Measurements from ENCODE around the gene AGAP1. TPM values are rescaled to one million over a fixed set of nuclear protein-coding genes. Genes with fewer than 3 reads are reported as not detected.

Gene AGAP1
- total RNA-seq (2021; fragmentation: NEBNext Ultra II Directional; extraction: Animal tissue kit (Norgen Biotek cat#: 25700)), result 10 to 100 TPM; 14.1 to 16.0 (median 15.1) TPM
- long read RNA-seq, partial matches to known transcripts, result 1 of 4 reads
- long read RNA-seq, other reads (novel, unspliced or antisense), result 3 of 4 reads

- no peaks in the 10 kb centered on the region for H3K9me3 Mint-ChIP-seq
- H3K4me1 Mint-ChIP-seq (ENCODE audit: low read depth), result peaks cover 30% of the 10 kb centered on the region
- TF ChIP-seq CTCF (IDR thresholded peaks at IDR 0.05), result no peak
- DNase-seq, result peak; percentile 77
- peak within 1 kb of the TSS; percentile 64 for H3K27ac Mint-ChIP-seq
- H3K4me3 Mint-ChIP-seq, result peak within 1 kb of the TSS; percentile 86
- peaks cover 1% of the 10 kb centered on the region for H3K27me3 Mint-ChIP-seq (ENCODE audit: insufficient read depth)
- H3K36me3 Mint-ChIP-seq (ENCODE audit: low read depth), result no peaks in the 10 kb centered on the region
These were observed at the start of gene AGAP1 for GRCh38 chr2:235493775-235494715. Gene AGAP1 (plus strand): TSS chr2:235494043.

GRCh38 chr2:235444101-235444597, 49.7 kb upstream of the AGAP1 start:
- Mint-ChIP-seq H3K9me3 (peaks cover 15% of the 10 kb centered on the region; the same call in 1 of the 2 replicates), H3K27ac (no peak overlapping the region), H3K4me1 (ENCODE audit: low read depth) (no peaks in the 10 kb centered on the region), H3K4me3 (no peak overlapping the region), H3K27me3 (ENCODE audit: insufficient read depth) (peaks cover 5% of the 10 kb centered on the region; the same call in 1 of the 2 replicates), H3K36me3 (ENCODE audit: low read depth) (no peaks in the 10 kb centered on the region)
- DNase-seq, result no peak
- no peak for TF ChIP-seq CTCF (IDR thresholded peaks at IDR 0.05)

- no peak for TF ChIP-seq CTCF (IDR thresholded peaks at IDR 0.05)
- DNase-seq, result no peak
- Mint-ChIP-seq H3K9me3 (peaks cover 15% of the 10 kb centered on the region; the same call in 1 of the 2 replicates), H3K4me3 (no peak overlapping the region), H3K27ac (no peak overlapping the region), H3K27me3 (ENCODE audit: insufficient read depth) (peaks cover 3% of the 10 kb centered on the region; the same call in 1 of the 2 replicates), H3K36me3 (ENCODE audit: low read depth) (no peaks in the 10 kb centered on the region), H3K4me1 (ENCODE audit: low read depth) (no peaks in the 10 kb centered on the region)
These were observed 48.7 kb upstream of the AGAP1 start for GRCh38 chr2:235445116-235445515.

GRCh38 chr2:235446082-235446481, 47.8 kb upstream of the AGAP1 start:
- Mint-ChIP-seq H3K36me3 (ENCODE audit: low read depth) (no peaks in the 10 kb centered on the region), H3K9me3 (peaks cover 15% of the 10 kb centered on the region; the same call in 1 of the 2 replicates), H3K27ac (no peak overlapping the region), H3K4me1 (ENCODE audit: low read depth) (no peaks in the 10 kb centered on the region), H3K27me3 (ENCODE audit: insufficient read depth) (peaks cover 3% of the 10 kb centered on the region; the same call in 1 of the 2 replicates), H3K4me3 (no peak overlapping the region)
- no peak for TF ChIP-seq CTCF (IDR thresholded peaks at IDR 0.05)
- DNase-seq, result no peak

- Mint-ChIP-seq H3K27ac (no peak overlapping the region), H3K27me3 (ENCODE audit: insufficient read depth) (peaks cover 3% of the 10 kb centered on the region; the same call in 1 of the 2 replicates), H3K4me3 (no peak overlapping the region), H3K4me1 (ENCODE audit: low read depth) (no peaks in the 10 kb centered on the region), H3K36me3 (ENCODE audit: low read depth) (no peaks in the 10 kb centered on the region), H3K9me3 (peaks cover 15% of the 10 kb centered on the region; the same call in 1 of the 2 replicates)
- DNase-seq, result peak; percentile 56
- TF ChIP-seq CTCF (IDR thresholded peaks at IDR 0.05), result no peak
These were observed 46.6 kb upstream of the AGAP1 start for GRCh38 chr2:235447210-235447609.

All from HFFc6 (cell line).